RWPE1 (cell line): ENCODE data around the gene SELENOW.

Experiments
- CTCF ChIA-PET: fragments of 350-600 bp; sonication (Branson Sonifier 250); formaldehyde crosslinking; extraction: SDS; loops from one replicate; lab custom pipeline; 2021; lab: Yijun Ruan, JAX
- POLR2A ChIA-PET: fragments of 400-600 bp; formaldehyde crosslinking; extraction: SDS; loops from one replicate; lab custom pipeline; 2020; ENCODE audit warnings: antibody characterized with exemption; ENCODE audit not compliant: low non-redundant PET; lab: Yijun Ruan, JAX
- DNase-seq: peaks from one replicate; pipeline ENCODE4 v3.0.0; 2012; ENCODE audit warnings: low spot score
- H3K27ac ChIP-seq: fragments of 450-650 bp; 2 replicates; pipeline ENCODE4 v1.5.1; 2017
- CTCF ChIP-seq: fragments of 450-650 bp; conservative IDR thresholded peaks from 2 replicates; pipeline ENCODE4 v1.5.1; 2017; ENCODE audit warnings: low read depth, mild to moderate bottlenecking

SELENOW gene

GRCh38 chr19:47756627-47756929 lies 21.9 kb upstream of the SELENOW start:
- DNase-seq: no peak
- ChIA-PET CTCF (interaction anchor here (1.0 kb wide), 1 partner anchor 44 kb away, joined by 3 read pairs; the partner anchor contains the start of gene EHD2), POLR2A (no interaction called here)
- H3K27ac ChIP-seq: 0 out of 2 replicates have a peak overlapping the region, but pooled peaks have one; percentile 6
- TF ChIP-seq CTCF: no peak

- no peak for TF ChIP-seq CTCF
- no peak for DNase-seq
- H3K27ac ChIP-seq: 0 out of 2 replicates have a peak overlapping the region, but pooled peaks have one; percentile 6
- POLR2A ChIA-PET: no interaction called here
- CTCF ChIA-PET: interaction anchor here (1.0 kb wide), 1 partner anchor 44 kb away, joined by 3 read pairs; the partner anchor contains the start of gene EHD2
Measured at GRCh38 chr19:47756953-47757608, 21.4 kb upstream of the SELENOW start.

- H3K27ac ChIP-seq: 0 out of 2 replicates have a peak overlapping the region, but pooled peaks have one; percentile 6
- TF ChIP-seq CTCF: no peak
- ChIA-PET POLR2A (interaction anchor here (0.7 kb wide), 1 partner anchor 12 kb away, joined by 5 read pairs; no protein-coding TSS in a partner anchor), CTCF (interaction anchor here (0.5 kb wide), 1 partner anchor 319 kb away, joined by 4 read pairs; no protein-coding TSS in a partner anchor)
- no peak for DNase-seq
Measured at GRCh38 chr19:47757617-47758442, 20.7 kb upstream of the SELENOW start.

- ChIA-PET CTCF (interaction anchor here (0.5 kb wide), 1 partner anchor 320 kb away, joined by 4 read pairs; no protein-coding TSS in a partner anchor), POLR2A (interaction anchor here (0.7 kb wide), 1 partner anchor 12 kb away, joined by 5 read pairs; no protein-coding TSS in a partner anchor)
- no peak for DNase-seq
- no peak overlapping the region for H3K27ac ChIP-seq
- TF ChIP-seq CTCF: no peak
Measured at GRCh38 chr19:47758443-47758804, 20.1 kb upstream of the SELENOW start.

GRCh38 chr19:47760632-47760999 lies 17.9 kb upstream of the SELENOW start:
- DNase-seq: no peak
- POLR2A ChIA-PET: no interaction called here
- TF ChIP-seq CTCF: no peak
- CTCF ChIA-PET: no interaction called here
- no peak overlapping the region for H3K27ac ChIP-seq

- ChIA-PET CTCF (no interaction called here), POLR2A (interaction anchor here (0.6 kb wide), 1 partner anchor 26 kb away, joined by 6 read pairs; no protein-coding TSS in a partner anchor)
- no peak overlapping the region for H3K27ac ChIP-seq
- no peak for DNase-seq
- TF ChIP-seq CTCF: no peak
Measured at GRCh38 chr19:47761566-47761965, 16.9 kb upstream of the SELENOW start.
